Sigmoid colon (tissue), 3 donors: ENCODE data around the gene CCDC142.
"Not testable (repeated sequence)": the region's sequence is repeated elsewhere in the genome, so short reads cannot be mapped to it uniquely, and the experiment has no call there.

ENCODE experiments used
- CTCF ChIP-seq, 4 experiments: fragments of 450-650 bp in 3 of 4; fragments of 200-600 bp in 1 of 4; IDR thresholded peaks; one replicate each; pipeline ENCODE4 v1.5.1; 2016 to 2019; ENCODE audit warnings: antibody characterized with exemption in 4 of 4, mild to moderate bottlenecking in 3 of 4, moderate library complexity in 2 of 4
- POLR2A ChIP-seq, 2 donors: fragments of 450-650 bp; IDR thresholded peaks; one replicate each; pipeline ENCODE4 v1.6.1; 2016; ENCODE audit warnings: antibody characterized with exemption in 2 of 2, mild to moderate bottlenecking in 2 of 2, moderate library complexity in 2 of 2

- TF ChIP-seq CTCF, POLR2A (IDR thresholded peaks at IDR 0.05): not testable (repeated sequence)
These were observed 40.1 kb downstream of the CCDC142 start for GRCh38 chr2:74442483-74443297.
